ENCODE data around the gene TSHZ1. TPM values are rescaled to one million over a fixed set of nuclear protein-coding genes. Genes with fewer than 3 reads are reported as not detected.

Gene TSHZ1
- total RNA-seq, 1 donor = 10.5 TPM

DNA sequence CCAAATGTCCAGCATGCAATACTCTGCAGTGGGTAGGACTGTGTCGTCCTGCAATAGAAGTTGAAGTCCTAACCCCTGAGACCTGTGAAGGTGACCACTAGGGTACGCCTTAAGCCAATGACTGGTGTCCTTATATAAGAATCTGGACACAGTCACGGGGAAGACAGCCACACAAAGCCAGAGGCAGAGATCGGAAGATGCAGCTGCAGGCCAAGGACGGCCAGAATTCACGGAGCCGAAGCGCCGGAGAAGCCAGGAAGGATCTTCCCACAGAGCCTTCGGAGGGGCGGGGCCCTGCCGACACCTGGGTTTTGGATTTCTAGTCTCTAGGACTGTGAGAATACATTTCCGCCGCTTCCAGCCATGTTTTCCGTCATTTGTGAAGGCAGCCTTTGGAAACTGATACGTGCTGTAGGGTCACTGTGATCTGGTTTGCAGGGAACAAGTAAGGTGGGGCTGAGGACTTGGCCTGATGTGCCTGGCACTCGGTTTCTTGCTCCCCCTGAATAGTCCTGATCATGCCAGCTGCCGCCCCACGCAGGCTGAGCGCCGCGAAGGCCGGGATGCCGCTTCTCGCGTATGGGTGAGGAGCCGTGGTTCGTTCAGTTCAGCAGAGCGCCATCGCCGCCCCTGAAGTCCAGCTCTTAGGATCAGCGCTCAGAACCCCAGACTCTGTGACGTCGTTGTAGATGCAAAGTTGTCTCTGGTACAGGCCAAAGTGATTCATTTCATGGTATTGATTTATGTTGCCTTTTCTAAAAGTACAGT is 40.4 kb upstream of the TSHZ1 start:
- Histone ChIP-seq H3K9me3 (ENCODE audit: low read depth, low read length) (no peaks in the 10 kb centered on the region), H3K36me3 (ENCODE audit: insufficient read depth, low read length) (no peaks in the 10 kb centered on the region), H3K4me3 (ENCODE audit: insufficient read depth, low read length) (no peak overlapping the region), H3K79me2 (ENCODE audit: insufficient read depth, low read length) (no peaks in the 10 kb centered on the region), H4K20me1 (ENCODE audit: insufficient read depth, low read length) (no peaks in the 10 kb centered on the region), H3K27me3 (ENCODE audit: insufficient read depth, low read length) (peaks cover 2% of the 10 kb centered on the region), H3K27ac (ENCODE audit: low read depth, low read length) (no peak overlapping the region), H2AFZ (ENCODE audit: low read length) (no peak overlapping the region), H3K4me1 (ENCODE audit: insufficient read depth, low read length) (no peaks in the 10 kb centered on the region), H3K4me2 (ENCODE audit: insufficient read depth, low read length) (no peak overlapping the region)
- DNase-seq (ENCODE audit: insufficient read length, low spot score, missing footprints) = no peak
- TF ChIP-seq, protein P1, sequence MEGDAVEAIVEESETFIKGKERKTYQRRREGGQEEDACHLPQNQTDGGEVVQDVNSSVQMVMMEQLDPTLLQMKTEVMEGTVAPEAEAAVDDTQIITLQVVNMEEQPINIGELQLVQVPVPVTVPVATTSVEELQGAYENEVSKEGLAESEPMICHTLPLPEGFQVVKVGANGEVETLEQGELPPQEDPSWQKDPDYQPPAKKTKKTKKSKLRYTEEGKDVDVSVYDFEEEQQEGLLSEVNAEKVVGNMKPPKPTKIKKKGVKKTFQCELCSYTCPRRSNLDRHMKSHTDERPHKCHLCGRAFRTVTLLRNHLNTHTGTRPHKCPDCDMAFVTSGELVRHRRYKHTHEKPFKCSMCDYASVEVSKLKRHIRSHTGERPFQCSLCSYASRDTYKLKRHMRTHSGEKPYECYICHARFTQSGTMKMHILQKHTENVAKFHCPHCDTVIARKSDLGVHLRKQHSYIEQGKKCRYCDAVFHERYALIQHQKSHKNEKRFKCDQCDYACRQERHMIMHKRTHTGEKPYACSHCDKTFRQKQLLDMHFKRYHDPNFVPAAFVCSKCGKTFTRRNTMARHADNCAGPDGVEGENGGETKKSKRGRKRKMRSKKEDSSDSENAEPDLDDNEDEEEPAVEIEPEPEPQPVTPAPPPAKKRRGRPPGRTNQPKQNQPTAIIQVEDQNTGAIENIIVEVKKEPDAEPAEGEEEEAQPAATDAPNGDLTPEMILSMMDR (IDR thresholded peaks at IDR 0.05; ENCODE audit: extremely low read depth, low read depth, low read length) = no peak

DNA sequence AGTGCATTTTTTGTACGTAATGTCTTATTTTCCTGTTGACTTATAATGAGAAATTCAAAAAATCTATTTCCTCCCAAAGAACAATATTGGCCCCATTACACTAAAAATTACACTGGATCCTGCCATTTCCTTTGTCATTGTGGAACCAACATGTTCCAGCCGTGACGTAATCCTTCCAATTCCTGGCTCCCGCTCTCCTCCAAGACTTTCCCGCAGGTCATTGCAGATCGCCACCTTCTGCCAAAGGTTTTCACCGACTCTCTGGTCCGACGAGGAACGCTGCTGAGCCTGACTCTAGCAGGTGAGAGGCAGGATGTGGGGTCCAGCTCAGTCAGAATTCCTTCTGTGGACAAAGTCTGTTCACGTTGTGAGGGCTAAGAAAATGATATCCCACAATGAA is 39.7 kb upstream of the TSHZ1 start:
- Histone ChIP-seq H4K20me1 (ENCODE audit: insufficient read depth, low read length) (no peaks in the 10 kb centered on the region), H3K36me3 (ENCODE audit: insufficient read depth, low read length) (no peaks in the 10 kb centered on the region), H3K4me1 (ENCODE audit: insufficient read depth, low read length) (no peaks in the 10 kb centered on the region), H3K27ac (ENCODE audit: low read depth, low read length) (no peak overlapping the region), H3K27me3 (ENCODE audit: insufficient read depth, low read length) (peaks cover 2% of the 10 kb centered on the region), H3K79me2 (ENCODE audit: insufficient read depth, low read length) (no peaks in the 10 kb centered on the region), H3K9me3 (ENCODE audit: low read depth, low read length) (no peaks in the 10 kb centered on the region), H3K4me2 (ENCODE audit: insufficient read depth, low read length) (no peak overlapping the region), H3K4me3 (ENCODE audit: insufficient read depth, low read length) (no peak overlapping the region), H2AFZ (ENCODE audit: low read length) (no peak overlapping the region)
- TF ChIP-seq, protein P1 (IDR thresholded peaks at IDR 0.05; ENCODE audit: extremely low read depth, low read depth, low read length) = no peak
- DNase-seq (ENCODE audit: insufficient read length, low spot score, missing footprints) = no peak

DNA sequence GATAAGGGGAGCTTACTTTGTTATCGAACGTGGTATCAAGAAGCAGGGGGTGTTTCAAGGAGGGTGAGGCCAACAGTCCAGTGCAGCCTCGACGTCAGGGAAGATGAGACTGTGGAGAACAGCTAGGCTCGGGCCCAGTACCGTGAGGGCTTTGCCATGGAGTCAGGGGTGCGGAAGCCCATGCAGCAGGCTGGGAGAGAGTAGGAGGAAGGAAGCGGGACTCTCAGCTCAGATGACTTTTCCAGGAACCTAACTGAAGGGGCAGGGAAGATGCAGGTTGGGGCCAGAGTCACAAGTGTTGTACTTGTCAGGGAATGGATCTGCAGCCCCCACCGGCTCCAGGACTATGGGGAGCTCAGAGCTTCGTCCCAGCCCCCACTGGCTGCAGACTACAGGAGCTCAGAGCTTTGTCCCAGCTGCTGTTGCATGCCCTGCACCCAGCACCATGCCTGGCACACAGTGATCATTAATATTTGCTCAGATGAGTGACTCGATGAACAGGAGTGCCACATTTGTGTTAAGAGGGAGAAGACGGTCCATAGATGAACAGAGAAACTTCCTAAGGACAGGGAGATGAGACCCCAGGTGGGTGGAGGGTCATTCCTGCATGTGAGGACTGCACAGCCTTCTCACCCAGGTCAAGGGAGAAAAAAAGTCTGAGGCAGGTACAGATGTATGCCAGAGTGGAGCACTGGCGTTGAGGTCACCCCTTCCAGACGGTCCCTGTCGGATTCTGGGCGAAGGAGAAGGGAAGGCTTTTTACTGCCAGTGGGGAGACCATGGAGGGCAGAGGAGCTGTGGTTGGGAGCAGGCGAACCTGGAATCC is 38.1 kb upstream of the TSHZ1 start:
- H3K4me3 ChIP-seq (ENCODE audit: insufficient read depth, low read length) = no peak overlapping the region
- no peaks in the 10 kb centered on the region for H3K9me3 ChIP-seq (ENCODE audit: low read depth, low read length)
- no peak overlapping the region for H2AFZ ChIP-seq (ENCODE audit: low read length)
- no peaks in the 10 kb centered on the region for H3K79me2 ChIP-seq (ENCODE audit: insufficient read depth, low read length)
- no peak overlapping the region for H3K27ac ChIP-seq (ENCODE audit: low read depth, low read length)
- DNase-seq (ENCODE audit: insufficient read length, low spot score, missing footprints) = no peak
- H3K4me1 ChIP-seq (ENCODE audit: insufficient read depth, low read length) = no peaks in the 10 kb centered on the region
- H3K27me3 ChIP-seq (ENCODE audit: insufficient read depth, low read length) = peaks cover 2% of the 10 kb centered on the region
- no peak overlapping the region for H3K4me2 ChIP-seq (ENCODE audit: insufficient read depth, low read length)
- H4K20me1 ChIP-seq (ENCODE audit: insufficient read depth, low read length) = no peaks in the 10 kb centered on the region
- TF ChIP-seq, protein P1 (IDR thresholded peaks at IDR 0.05; ENCODE audit: extremely low read depth, low read depth, low read length) = no peak
- no peaks in the 10 kb centered on the region for H3K36me3 ChIP-seq (ENCODE audit: insufficient read depth, low read length)

DNA sequence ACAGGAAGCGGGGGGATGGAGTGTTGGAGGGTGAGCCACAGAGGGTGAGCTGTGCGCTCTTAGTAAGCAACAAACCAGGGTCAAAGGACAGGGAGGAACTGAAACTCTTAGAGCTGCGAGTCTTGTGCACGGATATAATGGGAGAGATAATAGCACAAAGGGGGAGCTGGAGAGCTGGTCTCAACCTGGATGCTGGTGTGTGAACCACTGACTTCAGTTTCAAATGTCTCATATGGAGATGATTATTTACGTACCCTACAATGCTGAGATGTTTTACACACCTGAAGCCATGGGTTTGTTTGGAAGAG is 37.5 kb upstream of the TSHZ1 start:
- no peak for DNase-seq (ENCODE audit: insufficient read length, low spot score, missing footprints)
- no peaks in the 10 kb centered on the region for H3K4me1 ChIP-seq (ENCODE audit: insufficient read depth, low read length)
- H3K27ac ChIP-seq (ENCODE audit: low read depth, low read length) = no peak overlapping the region
- no peak overlapping the region for H3K4me2 ChIP-seq (ENCODE audit: insufficient read depth, low read length)
- no peaks in the 10 kb centered on the region for H3K9me3 ChIP-seq (ENCODE audit: low read depth, low read length)
- H3K4me3 ChIP-seq (ENCODE audit: insufficient read depth, low read length) = no peak overlapping the region
- H3K36me3 ChIP-seq (ENCODE audit: insufficient read depth, low read length) = no peaks in the 10 kb centered on the region
- no peaks in the 10 kb centered on the region for H4K20me1 ChIP-seq (ENCODE audit: insufficient read depth, low read length)
- no peaks in the 10 kb centered on the region for H3K79me2 ChIP-seq (ENCODE audit: insufficient read depth, low read length)
- H3K27me3 ChIP-seq (ENCODE audit: insufficient read depth, low read length) = peaks cover 2% of the 10 kb centered on the region
- H2AFZ ChIP-seq (ENCODE audit: low read length) = no peak overlapping the region
- TF ChIP-seq, protein P1 (IDR thresholded peaks at IDR 0.05; ENCODE audit: extremely low read depth, low read depth, low read length) = peak; percentile 20
